Measurements from ENCODE around the gene LIX1L.

LIX1L gene

GRCh38 chr1:145982010-145982723 is 24.4 kb upstream of the LIX1L start:
- in situ Hi-C loops (cut with HindIII; ENCODE audit: low pct_unique_long_range_greater_than_20kb, low sequenced_read_pairs), result no loop called here
- DNase-seq (ENCODE audit: low read depth in 1 of 2, low spot score in 1 of 2), result no peak

DNA sequence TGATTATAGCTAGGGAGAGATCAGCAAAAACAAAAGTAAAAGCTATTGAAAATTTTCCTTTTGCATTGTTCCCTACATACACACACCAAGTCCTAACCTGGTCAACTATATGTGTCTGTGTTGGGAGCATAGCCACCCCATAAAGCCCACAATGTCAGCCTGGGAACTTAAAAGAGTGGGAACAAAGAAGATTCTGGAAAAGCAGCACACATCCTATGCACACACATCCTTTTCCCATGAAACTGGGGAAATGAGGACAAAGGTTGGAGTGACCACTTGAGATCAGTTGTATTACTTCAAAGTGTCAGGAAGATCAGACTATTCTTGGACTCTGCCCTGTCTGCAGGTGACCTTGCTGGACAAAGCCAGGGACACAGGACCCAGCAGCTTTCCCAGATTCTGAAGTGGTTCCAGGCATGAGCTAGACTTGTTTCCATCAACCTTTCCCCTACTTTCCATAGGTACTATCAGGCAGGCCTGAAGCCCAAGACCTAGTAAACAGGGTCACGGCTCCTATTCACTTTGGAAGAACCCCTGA is 22.7 kb upstream of the LIX1L start:
- in situ Hi-C loops (cut with HindIII; ENCODE audit: low pct_unique_long_range_greater_than_20kb, low sequenced_read_pairs), result no loop called here
- no peak for DNase-seq (ENCODE audit: low read depth in 1 of 2, low spot score in 1 of 2)
- TF ChIP-seq JUND (IDR thresholded peaks at IDR 0.05; ENCODE audit: low read depth), result no peak

More at GRCh38 chr1:145982010-145982723, 24.4 kb upstream of the LIX1L start:
- no peak for TF ChIP-seq JUND (IDR thresholded peaks at IDR 0.05; ENCODE audit: low read depth)

- DNase-seq (ENCODE audit: low read depth in 1 of 2, low spot score in 1 of 2), result no peak
- no peak for TF ChIP-seq JUND (IDR thresholded peaks at IDR 0.05; ENCODE audit: low read depth)
- in situ Hi-C loops (cut with HindIII; ENCODE audit: low pct_unique_long_range_greater_than_20kb, low sequenced_read_pairs), result no loop called here
Observed at GRCh38 chr1:145979746-145980456, 22.1 kb upstream of the LIX1L start.

DNA sequence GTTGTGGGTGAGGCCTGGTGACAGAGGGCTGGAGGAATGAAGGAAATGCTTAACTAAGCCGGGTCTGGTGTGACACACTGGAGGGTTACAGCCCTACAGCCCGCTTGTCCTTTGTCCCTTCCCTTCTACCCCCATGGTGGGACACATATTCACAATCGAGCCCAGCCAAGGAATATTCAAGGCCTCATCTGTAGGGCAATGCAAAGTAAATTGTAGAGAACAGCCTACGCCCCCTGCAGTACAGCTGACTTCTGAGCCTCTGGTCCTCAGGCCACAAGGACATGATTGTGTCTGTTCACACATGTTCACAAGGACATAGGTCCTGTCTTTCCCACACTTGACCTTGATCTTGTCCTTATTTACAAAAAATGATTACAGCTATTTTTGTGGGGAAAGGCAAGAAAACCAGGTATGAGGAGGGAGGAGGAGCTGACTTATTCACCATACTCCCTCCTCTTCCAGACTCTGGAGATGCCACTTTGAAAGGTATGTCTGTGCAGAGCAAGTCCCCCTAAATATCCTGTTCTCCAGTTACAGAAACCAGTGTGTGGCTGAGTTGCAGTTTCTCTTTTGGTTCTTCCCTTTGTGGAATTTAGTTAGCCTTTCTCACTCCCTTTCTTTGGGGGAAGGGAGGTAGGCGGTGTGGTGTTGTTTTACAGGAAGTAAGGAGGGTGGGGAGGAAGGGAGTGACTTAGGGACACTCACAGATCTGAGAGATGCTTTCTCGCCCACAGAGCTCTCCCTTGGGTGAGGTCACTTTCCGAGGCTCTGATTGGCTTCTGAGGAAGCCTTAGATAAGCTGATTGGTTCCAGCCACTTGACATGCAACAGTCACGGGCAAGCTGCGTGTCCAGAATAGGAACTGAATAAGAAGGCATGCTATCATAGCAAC is 21.3 kb upstream of the LIX1L start:
- in situ Hi-C loops (cut with HindIII; ENCODE audit: low pct_unique_long_range_greater_than_20kb, low sequenced_read_pairs), result no loop called here

DNA sequence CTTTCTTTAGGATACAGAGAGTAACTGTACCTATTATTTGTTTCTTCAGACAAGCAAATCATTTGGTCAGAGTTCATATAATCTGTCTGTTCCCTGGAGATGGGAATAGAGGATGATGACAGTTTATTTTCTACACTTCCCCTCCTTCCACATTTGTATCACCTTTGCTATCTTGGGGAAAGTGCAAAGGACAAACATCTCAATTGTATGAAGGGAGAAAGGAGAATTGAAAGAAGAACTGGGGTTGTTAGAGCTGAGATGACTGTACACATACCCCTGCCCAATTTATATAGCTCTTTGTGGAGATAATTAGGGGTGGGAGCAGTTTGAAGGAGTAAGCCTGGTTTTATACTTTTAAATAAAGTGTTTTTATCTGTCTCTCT is 20.6 kb upstream of the LIX1L start:
- no peak for DNase-seq (ENCODE audit: low read depth in 1 of 2, low spot score in 1 of 2)
- no peak for TF ChIP-seq JUND (IDR thresholded peaks at IDR 0.05; ENCODE audit: low read depth)
- in situ Hi-C loops (cut with HindIII; ENCODE audit: low pct_unique_long_range_greater_than_20kb, low sequenced_read_pairs), result no loop called here

More for the DNA sequence above, 21.3 kb upstream of the LIX1L start:
- peak in 1 of 2 experiments; percentile 98 for DNase-seq (ENCODE audit: low read depth in 1 of 2, low spot score in 1 of 2)
- no peak for TF ChIP-seq JUND (IDR thresholded peaks at IDR 0.05; ENCODE audit: low read depth)

DNA sequence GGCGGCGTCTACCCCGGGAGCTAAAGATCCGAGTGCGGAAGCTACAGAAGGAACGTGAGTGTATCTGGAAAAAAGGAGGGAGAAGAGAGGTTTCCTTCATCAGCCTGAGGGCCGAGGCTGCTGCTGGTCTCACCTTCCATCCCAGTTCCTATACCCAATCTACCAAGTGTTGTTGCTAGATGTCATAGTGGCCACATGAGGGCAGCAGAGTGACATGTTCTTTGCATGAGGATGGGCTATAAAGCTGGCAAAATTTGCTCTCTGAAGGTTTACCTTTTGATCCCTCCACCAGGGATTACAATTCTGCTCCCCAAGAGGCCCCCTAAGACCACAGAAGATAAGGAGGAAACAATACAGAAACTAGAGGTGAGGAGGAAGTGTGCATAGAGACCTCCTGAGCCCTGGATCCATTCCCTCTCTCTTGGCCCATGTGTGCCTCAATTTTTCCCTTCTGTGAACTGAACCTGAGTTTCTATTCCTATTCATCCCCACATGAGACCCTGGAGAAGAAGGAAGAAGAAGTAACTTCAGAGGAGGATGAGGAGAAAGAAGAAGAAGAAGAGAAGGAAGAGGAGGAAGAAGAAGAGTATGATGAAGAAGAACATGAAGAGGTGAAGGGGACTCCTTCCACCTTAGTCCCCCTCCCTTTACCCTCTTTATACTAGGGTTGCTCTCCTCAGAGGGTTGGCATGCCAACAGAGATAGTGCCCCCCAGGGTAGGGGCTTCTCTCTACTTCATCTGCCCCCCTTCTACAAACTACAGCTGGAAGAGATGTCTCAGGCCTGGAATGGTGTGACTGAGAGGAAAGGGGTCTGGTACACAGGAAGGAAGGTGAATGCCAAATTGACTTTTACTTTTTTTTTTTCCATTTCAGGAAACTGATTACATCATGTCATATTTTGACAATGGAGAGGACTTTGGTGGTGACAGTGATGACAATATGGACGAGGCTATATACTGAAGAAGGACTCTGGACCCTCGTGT is 20.0 kb upstream of the LIX1L start:
- TF ChIP-seq JUND (IDR thresholded peaks at IDR 0.05; ENCODE audit: low read depth), result no peak
- DNase-seq (ENCODE audit: low read depth in 1 of 2, low spot score in 1 of 2), result peak; percentile 87 to 91
- in situ Hi-C loops (cut with HindIII; ENCODE audit: low pct_unique_long_range_greater_than_20kb, low sequenced_read_pairs), result no loop called here

GRCh38 chr1:145977016-145977415 is 19.2 kb upstream of the LIX1L start:
- no peak for DNase-seq (ENCODE audit: low read depth in 1 of 2, low spot score in 1 of 2)
- no peak for TF ChIP-seq JUND (IDR thresholded peaks at IDR 0.05; ENCODE audit: low read depth)
- in situ Hi-C loops (cut with HindIII; ENCODE audit: low pct_unique_long_range_greater_than_20kb, low sequenced_read_pairs), result no loop called here

- DNase-seq (ENCODE audit: low read depth in 1 of 2, low spot score in 1 of 2), result no peak
- in situ Hi-C loops (cut with HindIII; ENCODE audit: low pct_unique_long_range_greater_than_20kb, low sequenced_read_pairs), result no loop called here
- TF ChIP-seq JUND (IDR thresholded peaks at IDR 0.05; ENCODE audit: low read depth), result no peak
Observed at GRCh38 chr1:145975216-145975615, 17.4 kb upstream of the LIX1L start.

DNA sequence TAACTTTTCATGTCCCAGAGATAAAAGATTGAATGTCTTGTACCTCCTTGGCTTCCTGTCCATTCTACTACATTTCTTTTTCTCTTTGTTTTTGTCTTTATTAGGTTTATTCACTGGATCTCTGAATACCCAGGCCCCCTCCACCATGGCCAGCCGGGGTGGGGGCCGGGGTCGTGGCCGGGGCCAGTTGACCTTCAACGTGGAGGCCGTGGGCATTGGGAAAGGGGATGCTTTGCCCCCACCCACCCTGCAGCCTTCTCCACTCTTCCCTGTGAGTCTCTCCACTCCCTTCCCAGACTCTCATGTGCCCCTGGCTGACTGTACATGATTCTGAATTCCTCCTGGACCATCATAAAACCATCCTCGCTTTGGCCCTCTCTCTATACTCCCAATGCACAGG is 16.9 kb upstream of the LIX1L start:
- DNase-seq (ENCODE audit: low read depth in 1 of 2, low spot score in 1 of 2), result no peak
- in situ Hi-C loops (cut with HindIII; ENCODE audit: low pct_unique_long_range_greater_than_20kb, low sequenced_read_pairs), result no loop called here
- no peak for TF ChIP-seq JUND (IDR thresholded peaks at IDR 0.05; ENCODE audit: low read depth)

- no peak for TF ChIP-seq JUND (IDR thresholded peaks at IDR 0.05; ENCODE audit: low read depth)
- DNase-seq (ENCODE audit: low read depth in 1 of 2, low spot score in 1 of 2), result no peak
- in situ Hi-C loops (cut with HindIII; ENCODE audit: low pct_unique_long_range_greater_than_20kb, low sequenced_read_pairs), result no loop called here
Observed at GRCh38 chr1:145972580-145972979, 14.8 kb upstream of the LIX1L start.

DNA sequence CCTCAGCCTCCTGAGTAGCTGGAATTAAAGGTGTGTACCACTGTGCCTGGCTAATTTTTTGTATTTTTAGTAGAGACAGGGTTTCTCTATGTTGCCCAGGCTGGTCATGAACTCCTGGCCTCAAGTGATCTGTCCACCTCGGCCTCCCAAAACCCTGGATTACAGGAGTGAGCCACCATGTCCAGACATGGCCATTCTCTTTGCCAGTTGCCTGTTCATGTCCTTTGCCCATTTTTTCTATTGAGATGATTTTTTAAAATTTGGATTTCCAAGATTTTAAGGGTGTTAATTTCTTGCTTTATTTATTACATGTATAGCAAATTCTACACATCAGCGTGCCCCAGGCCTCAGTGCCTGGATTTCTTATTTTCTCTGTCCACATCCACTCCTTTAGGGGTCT is 9.5 kb upstream of the LIX1L start:
- in situ Hi-C loops (cut with HindIII; ENCODE audit: low pct_unique_long_range_greater_than_20kb, low sequenced_read_pairs), result no loop called here
- DNase-seq (ENCODE audit: low read depth in 1 of 2, low spot score in 1 of 2), result no peak
- TF ChIP-seq JUND (IDR thresholded peaks at IDR 0.05; ENCODE audit: low read depth), result no peak
